GM12801 (cell line): ENCODE results near the gene SYF2.

Experiments
- TF ChIP-seq, protein P1 (sequence below): IDR thresholded peaks from one replicate; pipeline ENCODE4 v1.5.1; 2011; ENCODE audit warnings: control low read depth; ENCODE audit not compliant: insufficient read length; ENCODE audit errors: extremely low read depth

Gene SYF2

DNA sequence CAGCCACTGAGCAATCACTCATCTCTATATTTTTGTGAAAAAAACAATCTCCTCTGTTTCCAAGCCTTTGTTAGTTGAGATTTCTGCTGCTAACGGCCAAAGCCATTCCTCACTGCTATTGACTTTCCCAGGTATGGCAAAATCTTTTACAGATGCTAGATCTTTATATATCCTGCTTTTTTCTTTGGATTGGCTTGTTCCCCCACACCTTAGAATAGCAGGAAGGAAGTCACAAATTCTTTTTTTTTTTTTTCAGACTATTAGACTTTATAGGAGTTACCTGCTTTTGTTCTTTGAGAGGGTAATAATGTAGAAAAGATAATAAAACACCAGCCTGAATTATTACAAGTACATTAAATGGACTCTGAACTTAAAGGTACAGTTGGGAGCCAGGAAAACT is 24.2 kb downstream of the SYF2 start:
- TF ChIP-seq, protein P1, sequence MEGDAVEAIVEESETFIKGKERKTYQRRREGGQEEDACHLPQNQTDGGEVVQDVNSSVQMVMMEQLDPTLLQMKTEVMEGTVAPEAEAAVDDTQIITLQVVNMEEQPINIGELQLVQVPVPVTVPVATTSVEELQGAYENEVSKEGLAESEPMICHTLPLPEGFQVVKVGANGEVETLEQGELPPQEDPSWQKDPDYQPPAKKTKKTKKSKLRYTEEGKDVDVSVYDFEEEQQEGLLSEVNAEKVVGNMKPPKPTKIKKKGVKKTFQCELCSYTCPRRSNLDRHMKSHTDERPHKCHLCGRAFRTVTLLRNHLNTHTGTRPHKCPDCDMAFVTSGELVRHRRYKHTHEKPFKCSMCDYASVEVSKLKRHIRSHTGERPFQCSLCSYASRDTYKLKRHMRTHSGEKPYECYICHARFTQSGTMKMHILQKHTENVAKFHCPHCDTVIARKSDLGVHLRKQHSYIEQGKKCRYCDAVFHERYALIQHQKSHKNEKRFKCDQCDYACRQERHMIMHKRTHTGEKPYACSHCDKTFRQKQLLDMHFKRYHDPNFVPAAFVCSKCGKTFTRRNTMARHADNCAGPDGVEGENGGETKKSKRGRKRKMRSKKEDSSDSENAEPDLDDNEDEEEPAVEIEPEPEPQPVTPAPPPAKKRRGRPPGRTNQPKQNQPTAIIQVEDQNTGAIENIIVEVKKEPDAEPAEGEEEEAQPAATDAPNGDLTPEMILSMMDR = no peak

DNA sequence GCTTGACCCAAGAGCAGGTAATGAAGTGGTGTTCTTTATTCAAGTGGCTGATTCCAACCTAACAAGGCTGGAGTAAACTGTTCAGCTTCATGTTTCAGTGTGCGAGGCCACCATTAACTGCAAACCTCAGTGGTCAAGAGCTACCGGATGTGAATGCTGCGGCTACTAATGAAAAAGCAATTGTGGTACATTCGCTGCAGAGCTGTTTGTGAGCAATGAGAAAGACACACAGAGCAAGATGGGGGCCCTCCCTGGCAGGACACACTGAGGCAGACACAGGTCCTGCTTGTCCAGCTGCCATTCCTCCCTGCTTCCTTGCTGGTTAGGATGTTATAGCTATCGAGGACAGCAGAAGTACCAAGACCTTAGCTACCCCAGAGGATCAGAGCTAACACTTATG is 26.1 kb downstream of the SYF2 start:
- TF ChIP-seq, protein P1 = no peak

DNA sequence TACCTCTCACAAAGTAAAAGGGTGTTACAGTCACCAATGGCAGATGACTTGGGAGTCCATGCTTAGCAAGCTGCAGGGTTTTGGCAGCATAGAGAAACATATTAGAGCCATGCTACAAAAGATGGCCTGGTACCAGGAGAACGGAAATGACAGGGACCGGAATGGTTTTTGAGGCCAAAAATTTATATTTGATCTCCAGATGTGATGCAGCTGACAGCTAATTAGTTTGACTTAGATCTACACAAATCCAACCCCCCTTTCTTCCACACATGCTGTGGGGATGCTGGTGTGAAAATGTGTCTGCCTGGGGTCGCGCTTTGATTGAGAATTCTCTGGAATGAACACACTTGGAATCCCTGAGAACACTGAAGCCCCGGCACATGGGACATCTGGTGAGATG is 26.5 kb downstream of the SYF2 start:
- TF ChIP-seq, protein P1 = no peak

DNA sequence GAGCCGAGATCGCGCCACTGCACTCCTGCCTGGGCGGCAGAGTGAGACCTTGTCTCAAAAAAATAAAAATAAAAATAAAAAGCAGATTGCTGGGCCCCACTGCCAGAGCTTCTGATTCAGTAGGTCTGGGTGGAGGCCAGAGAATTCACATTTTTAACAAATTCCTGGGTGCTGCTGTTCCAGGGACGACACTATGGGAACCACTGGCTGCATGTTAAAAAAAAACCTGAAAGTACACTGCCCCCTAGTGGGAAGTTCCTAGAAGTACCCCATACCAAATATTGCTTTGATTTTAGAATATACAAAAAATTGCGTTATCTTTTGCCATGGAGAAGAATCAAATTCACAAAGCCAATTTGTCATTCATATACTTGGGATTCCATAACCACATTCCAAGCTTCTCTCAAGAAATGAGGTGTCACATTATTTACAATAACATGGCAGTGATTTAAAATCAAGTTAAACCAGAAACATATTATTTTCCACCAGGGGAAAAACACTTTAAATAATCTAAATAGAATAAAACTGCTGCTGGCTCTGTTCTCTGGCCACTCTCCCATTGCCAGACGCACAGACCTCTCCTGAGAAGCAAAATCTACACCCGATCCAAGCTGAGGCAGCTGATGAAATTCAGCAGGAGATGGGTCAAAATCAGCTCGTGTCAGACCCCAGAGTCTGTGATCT is 27.4 kb downstream of the SYF2 start:
- TF ChIP-seq, protein P1 = no peak

DNA sequence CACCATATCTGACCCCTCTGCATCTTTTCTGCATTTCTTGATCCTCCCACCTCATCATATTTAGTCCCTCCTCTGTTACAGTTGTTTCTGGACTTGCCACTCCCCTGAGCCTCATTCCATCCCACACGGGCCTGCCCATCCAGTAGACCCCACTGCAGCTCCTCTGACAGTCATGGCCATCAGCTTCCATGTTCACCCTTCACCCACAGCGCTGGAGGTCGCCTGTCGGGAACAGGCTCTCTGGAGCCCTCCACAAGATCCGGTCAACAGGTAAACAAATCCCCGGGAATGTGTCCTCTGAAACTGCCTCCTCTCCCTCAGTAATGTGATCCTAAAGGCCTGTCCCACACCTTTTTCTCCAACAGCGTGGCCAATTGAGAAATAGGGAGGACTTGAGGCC is 31.3 kb downstream of the SYF2 start:
- TF ChIP-seq, protein P1 = no peak

DNA sequence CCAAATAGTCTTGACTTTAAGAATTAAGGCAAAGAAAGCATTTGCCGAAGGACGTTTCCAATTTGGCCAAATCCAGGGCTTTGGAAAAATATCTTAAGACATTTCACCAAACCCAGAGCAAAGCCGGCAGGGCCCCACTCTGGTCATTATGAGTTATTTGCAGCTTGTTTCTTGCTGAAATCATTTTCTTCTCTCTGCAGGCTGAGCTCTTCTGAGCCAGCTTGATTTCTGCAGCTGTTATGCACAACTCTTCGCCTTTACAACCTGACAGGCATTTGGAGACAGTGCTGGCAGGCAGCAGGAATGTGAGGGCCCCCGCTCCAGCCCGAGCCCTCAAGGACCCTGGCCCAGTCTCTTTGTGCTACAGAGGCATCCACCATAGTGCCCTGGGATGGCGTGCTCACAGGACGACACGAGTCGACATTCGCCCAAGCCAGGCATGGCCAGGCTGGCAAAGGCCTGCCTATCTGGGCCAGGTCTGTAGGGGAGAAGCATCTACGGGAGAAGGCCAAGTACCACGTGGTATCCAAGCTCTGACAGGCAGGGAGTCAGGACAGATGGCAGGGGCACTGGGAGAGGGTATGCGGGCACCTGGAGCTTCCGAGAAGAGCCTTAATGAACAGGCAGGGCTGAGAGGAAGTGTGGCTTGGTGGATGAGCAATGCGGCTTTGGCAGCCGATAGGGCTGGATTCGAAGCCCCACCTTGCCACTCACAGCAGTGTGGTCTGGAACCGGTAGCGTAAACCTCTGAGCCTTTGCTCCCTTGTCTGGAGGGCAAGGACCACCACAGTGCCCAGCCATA is 32.3 kb downstream of the SYF2 start:
- TF ChIP-seq, protein P1 = no peak

DNA sequence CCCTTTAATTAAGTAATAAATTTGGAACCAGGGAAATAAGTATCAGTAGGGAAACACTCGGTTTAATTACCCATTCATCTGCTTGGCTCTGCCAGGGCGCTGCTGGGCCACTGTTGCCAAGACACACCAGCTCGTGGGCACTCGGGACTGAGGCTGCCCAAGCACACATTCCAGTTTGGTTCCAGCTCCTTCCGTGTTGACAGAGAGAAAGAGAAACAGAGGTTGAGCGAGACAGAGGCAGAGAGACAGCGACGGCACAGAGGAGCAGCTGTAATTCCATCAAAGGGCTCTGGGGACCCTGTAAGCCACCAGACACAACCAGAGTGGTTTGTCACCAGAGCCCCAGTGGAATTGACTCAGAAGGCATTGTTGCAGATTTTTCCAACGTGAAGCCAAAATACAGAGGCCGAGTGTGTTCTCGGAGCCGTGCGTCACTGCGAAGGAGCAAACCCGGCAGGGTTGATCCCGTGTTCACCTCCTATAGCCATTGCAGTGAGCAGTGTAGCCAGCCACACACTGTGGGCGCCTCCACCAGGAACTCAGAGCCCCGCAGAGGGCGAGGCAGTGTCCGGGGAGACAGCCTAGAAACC is 33.5 kb downstream of the SYF2 start:
- TF ChIP-seq, protein P1 = no peak
